ENCODE measurements around the gene CRY2. TPM values are rescaled to one million over a fixed set of nuclear protein-coding genes. Genes with fewer than 3 reads are reported as not detected.
"Not testable (repeated sequence)": the region's sequence is repeated elsewhere in the genome, so short reads cannot be mapped to it uniquely, and the experiment has no call there.

The CRY2 gene
- total RNA-seq, 2 donors from 2014 or later: 19.8 to 20.1 TPM

GRCh38 chr11:45899448-45900174, 52.3 kb downstream of the CRY2 start:
- H3K9me3 ChIP-seq (ENCODE audit: control insufficient read depth, low read length): no peaks in the 10 kb centered on the region
- peaks cover 4% of the 10 kb centered on the region for H3K4me1 ChIP-seq (ENCODE audit: control insufficient read depth, insufficient read depth, low read length)
- Mint-ChIP-seq H3K4me3 (peak overlapping the region; percentile 60), H3K27ac (no peak overlapping the region), H3K27me3 (ENCODE audit: insufficient read depth) (peaks cover 21% of the 10 kb centered on the region), H3K4me1 (peaks cover 9% of the 10 kb centered on the region), H3K9me3 (no peaks in the 10 kb centered on the region), H3K36me3 (ENCODE audit: low read depth) (peaks cover 14% of the 10 kb centered on the region)
- H3K9ac ChIP-seq (ENCODE audit: extremely low read depth, low read length, poor library complexity, severe bottlenecking): peak overlapping the region; percentile 72
- H3K27me3 ChIP-seq (ENCODE audit: control insufficient read depth, insufficient read depth, low read length, poor library complexity, severe bottlenecking): peaks cover 31% of the 10 kb centered on the region
- peak; percentile 96 for DNase-seq
- peak overlapping the region; percentile 68 for H3K4me3 ChIP-seq (ENCODE audit: low read length)
- no peak for TF ChIP-seq CTCF (conservative IDR thresholded peaks at IDR 0.05)
- WGBS, 2 experiments (ENCODE audit: insufficient coverage in 1 of 2, insufficient read length in 1 of 2): 0% methylated on average over 20 to 58 of the region's 62 CpGs
- H3K36me3 ChIP-seq (ENCODE audit: control insufficient read depth, insufficient read depth, low read length): no peaks in the 10 kb centered on the region
- H3K27ac ChIP-seq (ENCODE audit: low read depth, low read length): peak overlapping the region; percentile 97

GRCh38 chr11:45900175-45900800, 53.0 kb downstream of the CRY2 start:
- H3K27me3 Mint-ChIP-seq (ENCODE audit: insufficient read depth): peaks cover 21% of the 10 kb centered on the region
- H3K4me1 Mint-ChIP-seq: peaks cover 13% of the 10 kb centered on the region
- Histone ChIP-seq H3K4me3 (ENCODE audit: low read length) (peak overlapping the region; percentile 72), H3K27me3 (ENCODE audit: control insufficient read depth, insufficient read depth, low read length, poor library complexity, severe bottlenecking) (peaks cover 31% of the 10 kb centered on the region), H3K9ac (ENCODE audit: extremely low read depth, low read length, poor library complexity, severe bottlenecking) (peak overlapping the region; percentile 47)
- peak overlapping the region; percentile 60 for H3K4me3 Mint-ChIP-seq
- peaks cover 14% of the 10 kb centered on the region for H3K36me3 Mint-ChIP-seq (ENCODE audit: low read depth)
- H3K4me1 ChIP-seq (ENCODE audit: control insufficient read depth, insufficient read depth, low read length); H3K27ac Mint-ChIP-seq; H3K36me3 ChIP-seq (ENCODE audit: control insufficient read depth, insufficient read depth, low read length); H3K27ac ChIP-seq (ENCODE audit: low read depth, low read length); H3K9me3 Mint-ChIP-seq; DNase-seq; H3K9me3 ChIP-seq (ENCODE audit: control insufficient read depth, low read length): not testable (repeated sequence)
- WGBS, 2 experiments (ENCODE audit: insufficient coverage in 1 of 2, insufficient read length in 1 of 2): 4 to 15% methylated on average over 4 to 29 of the region's 59 CpGs

- no peak for TF ChIP-seq CTCF (conservative IDR thresholded peaks at IDR 0.05)
- Histone ChIP-seq H3K36me3 (ENCODE audit: control insufficient read depth, insufficient read depth, low read length) (no peaks in the 10 kb centered on the region), H3K9ac (ENCODE audit: extremely low read depth, low read length, poor library complexity, severe bottlenecking) (peak overlapping the region; percentile 47), H3K27me3 (ENCODE audit: control insufficient read depth, insufficient read depth, low read length, poor library complexity, severe bottlenecking) (peaks cover 31% of the 10 kb centered on the region), H3K9me3 (ENCODE audit: control insufficient read depth, low read length) (no peaks in the 10 kb centered on the region), H3K4me1 (ENCODE audit: control insufficient read depth, insufficient read depth, low read length) (peaks cover 3% of the 10 kb centered on the region), H3K4me3 (ENCODE audit: low read length) (peak overlapping the region; percentile 72), H3K27ac (ENCODE audit: low read depth, low read length) (no peak overlapping the region)
- WGBS, 2 experiments (ENCODE audit: insufficient coverage in 1 of 2, insufficient read length in 1 of 2): 44 to 59% methylated on average over 8 of the region's 8 CpGs
- Mint-ChIP-seq H3K27ac (no peak overlapping the region), H3K9me3 (no peaks in the 10 kb centered on the region), H3K36me3 (ENCODE audit: low read depth) (peaks cover 14% of the 10 kb centered on the region), H3K4me1 (peaks cover 13% of the 10 kb centered on the region), H3K4me3 (peak overlapping the region; percentile 60), H3K27me3 (ENCODE audit: insufficient read depth) (peaks cover 21% of the 10 kb centered on the region)
- DNase-seq: no peak
Observed at GRCh38 chr11:45900916-45901617, 53.8 kb downstream of the CRY2 start.
